Measurements from ENCODE around the gene RBMX. TPM values are rescaled to one million over a fixed set of nuclear protein-coding genes. Genes with fewer than 3 reads are reported as not detected.

Gene RBMX
- total and polyA plus RNA-seq, 2 experiments from 2014 or later = 337 to 601 TPM

DNA sequence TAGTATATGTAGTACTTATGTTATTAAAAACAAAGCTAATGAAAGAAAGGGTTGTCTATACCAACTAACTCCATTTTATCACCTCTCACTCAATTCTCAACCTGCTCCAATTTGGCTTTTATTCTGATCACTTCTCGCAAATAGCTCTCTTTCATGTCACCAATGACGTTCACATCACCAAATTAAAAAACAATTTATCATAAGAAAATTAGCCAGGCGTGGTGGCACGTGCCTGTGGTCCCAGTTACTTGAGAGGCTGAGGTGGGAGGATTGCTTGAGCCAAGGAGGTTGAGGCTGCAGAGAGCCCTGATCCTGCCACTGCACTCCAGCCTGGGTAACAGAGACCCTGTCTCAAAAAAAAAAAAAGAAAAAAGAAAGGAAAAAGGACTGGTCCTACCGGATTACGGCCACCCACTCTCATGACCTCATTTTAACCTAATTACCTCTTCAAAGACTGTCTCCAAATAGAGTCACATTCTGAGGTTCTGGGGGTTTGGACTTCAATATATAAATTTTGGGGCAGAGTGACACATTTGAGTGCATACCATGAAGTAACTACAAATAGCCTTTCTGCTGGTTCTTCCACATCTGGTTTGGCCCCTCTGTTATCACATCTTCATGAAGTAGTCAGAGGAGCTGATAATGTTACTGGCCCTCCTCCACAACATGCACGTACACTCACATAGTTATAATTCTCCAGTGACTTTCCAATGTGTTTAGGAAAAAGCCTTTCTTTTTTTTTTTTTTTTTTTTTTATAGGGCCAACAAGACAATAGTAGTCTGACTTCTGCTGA is 15.8 kb upstream of the RBMX start:
- TF ChIP-seq ZNF114 (CRISPR knock-in tag; IDR thresholded peaks at IDR 0.05) = no peak
- TF ChIP-seq ZNF331 (CRISPR knock-in tag; IDR thresholded peaks at IDR 0.05; ENCODE audit: low read depth) = no peak
- TF ChIP-seq, protein P1, sequence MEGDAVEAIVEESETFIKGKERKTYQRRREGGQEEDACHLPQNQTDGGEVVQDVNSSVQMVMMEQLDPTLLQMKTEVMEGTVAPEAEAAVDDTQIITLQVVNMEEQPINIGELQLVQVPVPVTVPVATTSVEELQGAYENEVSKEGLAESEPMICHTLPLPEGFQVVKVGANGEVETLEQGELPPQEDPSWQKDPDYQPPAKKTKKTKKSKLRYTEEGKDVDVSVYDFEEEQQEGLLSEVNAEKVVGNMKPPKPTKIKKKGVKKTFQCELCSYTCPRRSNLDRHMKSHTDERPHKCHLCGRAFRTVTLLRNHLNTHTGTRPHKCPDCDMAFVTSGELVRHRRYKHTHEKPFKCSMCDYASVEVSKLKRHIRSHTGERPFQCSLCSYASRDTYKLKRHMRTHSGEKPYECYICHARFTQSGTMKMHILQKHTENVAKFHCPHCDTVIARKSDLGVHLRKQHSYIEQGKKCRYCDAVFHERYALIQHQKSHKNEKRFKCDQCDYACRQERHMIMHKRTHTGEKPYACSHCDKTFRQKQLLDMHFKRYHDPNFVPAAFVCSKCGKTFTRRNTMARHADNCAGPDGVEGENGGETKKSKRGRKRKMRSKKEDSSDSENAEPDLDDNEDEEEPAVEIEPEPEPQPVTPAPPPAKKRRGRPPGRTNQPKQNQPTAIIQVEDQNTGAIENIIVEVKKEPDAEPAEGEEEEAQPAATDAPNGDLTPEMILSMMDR (conservative IDR thresholded peaks at IDR 0.05; ENCODE audit: low read depth in 2 of 2) = no peak
- TF ChIP-seq, protein P2, sequence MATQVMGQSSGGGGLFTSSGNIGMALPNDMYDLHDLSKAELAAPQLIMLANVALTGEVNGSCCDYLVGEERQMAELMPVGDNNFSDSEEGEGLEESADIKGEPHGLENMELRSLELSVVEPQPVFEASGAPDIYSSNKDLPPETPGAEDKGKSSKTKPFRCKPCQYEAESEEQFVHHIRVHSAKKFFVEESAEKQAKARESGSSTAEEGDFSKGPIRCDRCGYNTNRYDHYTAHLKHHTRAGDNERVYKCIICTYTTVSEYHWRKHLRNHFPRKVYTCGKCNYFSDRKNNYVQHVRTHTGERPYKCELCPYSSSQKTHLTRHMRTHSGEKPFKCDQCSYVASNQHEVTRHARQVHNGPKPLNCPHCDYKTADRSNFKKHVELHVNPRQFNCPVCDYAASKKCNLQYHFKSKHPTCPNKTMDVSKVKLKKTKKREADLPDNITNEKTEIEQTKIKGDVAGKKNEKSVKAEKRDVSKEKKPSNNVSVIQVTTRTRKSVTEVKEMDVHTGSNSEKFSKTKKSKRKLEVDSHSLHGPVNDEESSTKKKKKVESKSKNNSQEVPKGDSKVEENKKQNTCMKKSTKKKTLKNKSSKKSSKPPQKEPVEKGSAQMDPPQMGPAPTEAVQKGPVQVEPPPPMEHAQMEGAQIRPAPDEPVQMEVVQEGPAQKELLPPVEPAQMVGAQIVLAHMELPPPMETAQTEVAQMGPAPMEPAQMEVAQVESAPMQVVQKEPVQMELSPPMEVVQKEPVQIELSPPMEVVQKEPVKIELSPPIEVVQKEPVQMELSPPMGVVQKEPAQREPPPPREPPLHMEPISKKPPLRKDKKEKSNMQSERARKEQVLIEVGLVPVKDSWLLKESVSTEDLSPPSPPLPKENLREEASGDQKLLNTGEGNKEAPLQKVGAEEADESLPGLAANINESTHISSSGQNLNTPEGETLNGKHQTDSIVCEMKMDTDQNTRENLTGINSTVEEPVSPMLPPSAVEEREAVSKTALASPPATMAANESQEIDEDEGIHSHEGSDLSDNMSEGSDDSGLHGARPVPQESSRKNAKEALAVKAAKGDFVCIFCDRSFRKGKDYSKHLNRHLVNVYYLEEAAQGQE (IDR thresholded peaks at IDR 0.05; ENCODE audit: unreplicated experiment) = no peak
- no peak for TF ChIP-seq CREB1 (CRISPR knock-in tag; IDR thresholded peaks at IDR 0.05; ENCODE audit: low read depth)
- TF ChIP-seq JUNB (IDR thresholded peaks at IDR 0.05; ENCODE audit: unreplicated experiment) = no peak
- TF ChIP-seq, protein P3, sequence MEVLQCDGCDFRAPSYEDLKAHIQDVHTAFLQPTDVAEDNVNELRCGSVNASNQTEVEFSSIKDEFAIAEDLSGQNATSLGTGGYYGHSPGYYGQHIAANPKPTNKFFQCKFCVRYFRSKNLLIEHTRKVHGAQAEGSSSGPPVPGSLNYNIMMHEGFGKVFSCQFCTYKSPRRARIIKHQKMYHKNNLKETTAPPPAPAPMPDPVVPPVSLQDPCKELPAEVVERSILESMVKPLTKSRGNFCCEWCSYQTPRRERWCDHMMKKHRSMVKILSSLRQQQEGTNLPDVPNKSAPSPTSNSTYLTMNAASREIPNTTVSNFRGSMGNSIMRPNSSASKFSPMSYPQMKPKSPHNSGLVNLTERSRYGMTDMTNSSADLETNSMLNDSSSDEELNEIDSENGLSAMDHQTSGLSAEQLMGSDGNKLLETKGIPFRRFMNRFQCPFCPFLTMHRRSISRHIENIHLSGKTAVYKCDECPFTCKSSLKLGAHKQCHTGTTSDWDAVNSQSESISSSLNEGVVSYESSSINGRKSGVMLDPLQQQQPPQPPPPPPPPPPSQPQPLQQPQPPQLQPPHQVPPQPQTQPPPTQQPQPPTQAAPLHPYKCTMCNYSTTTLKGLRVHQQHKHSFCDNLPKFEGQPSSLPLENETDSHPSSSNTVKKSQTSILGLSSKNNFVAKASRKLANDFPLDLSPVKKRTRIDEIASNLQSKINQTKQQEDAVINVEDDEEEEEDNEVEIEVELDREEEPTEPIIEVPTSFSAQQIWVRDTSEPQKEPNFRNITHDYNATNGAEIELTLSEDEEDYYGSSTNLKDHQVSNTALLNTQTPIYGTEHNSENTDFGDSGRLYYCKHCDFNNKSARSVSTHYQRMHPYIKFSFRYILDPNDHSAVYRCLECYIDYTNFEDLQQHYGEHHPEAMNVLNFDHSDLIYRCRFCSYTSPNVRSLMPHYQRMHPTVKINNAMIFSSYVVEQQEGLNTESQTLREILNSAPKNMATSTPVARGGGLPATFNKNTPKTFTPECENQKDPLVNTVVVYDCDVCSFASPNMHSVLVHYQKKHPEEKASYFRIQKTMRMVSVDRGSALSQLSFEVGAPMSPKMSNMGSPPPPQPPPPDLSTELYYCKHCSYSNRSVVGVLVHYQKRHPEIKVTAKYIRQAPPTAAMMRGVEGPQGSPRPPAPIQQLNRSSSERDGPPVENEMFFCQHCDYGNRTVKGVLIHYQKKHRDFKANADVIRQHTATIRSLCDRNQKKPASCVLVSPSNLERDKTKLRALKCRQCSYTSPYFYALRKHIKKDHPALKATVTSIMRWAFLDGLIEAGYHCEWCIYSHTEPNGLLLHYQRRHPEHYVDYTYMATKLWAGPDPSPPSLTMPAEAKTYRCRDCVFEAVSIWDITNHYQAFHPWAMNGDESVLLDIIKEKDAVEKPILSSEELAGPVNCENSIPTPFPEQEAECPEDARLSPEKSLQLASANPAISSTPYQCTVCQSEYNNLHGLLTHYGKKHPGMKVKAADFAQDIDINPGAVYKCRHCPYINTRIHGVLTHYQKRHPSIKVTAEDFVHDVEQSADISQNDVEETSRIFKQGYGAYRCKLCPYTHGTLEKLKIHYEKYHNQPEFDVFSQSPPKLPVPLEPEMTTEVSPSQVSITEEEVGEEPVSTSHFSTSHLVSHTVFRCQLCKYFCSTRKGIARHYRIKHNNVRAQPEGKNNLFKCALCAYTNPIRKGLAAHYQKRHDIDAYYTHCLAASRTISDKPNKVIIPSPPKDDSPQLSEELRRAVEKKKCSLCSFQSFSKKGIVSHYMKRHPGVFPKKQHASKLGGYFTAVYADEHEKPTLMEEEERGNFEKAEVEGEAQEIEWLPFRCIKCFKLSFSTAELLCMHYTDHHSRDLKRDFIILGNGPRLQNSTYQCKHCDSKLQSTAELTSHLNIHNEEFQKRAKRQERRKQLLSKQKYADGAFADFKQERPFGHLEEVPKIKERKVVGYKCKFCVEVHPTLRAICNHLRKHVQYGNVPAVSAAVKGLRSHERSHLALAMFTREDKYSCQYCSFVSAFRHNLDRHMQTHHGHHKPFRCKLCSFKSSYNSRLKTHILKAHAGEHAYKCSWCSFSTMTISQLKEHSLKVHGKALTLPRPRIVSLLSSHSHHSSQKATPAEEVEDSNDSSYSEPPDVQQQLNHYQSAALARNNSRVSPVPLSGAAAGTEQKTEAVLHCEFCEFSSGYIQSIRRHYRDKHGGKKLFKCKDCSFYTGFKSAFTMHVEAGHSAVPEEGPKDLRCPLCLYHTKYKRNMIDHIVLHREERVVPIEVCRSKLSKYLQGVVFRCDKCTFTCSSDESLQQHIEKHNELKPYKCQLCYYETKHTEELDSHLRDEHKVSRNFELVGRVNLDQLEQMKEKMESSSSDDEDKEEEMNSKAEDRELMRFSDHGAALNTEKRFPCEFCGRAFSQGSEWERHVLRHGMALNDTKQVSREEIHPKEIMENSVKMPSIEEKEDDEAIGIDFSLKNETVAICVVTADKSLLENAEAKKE (CRISPR knock-in tag; IDR thresholded peaks at IDR 0.05) = no peak
- no peak for TF ChIP-seq STAT1 (IDR thresholded peaks at IDR 0.05; ENCODE audit: unreplicated experiment)
- TF ChIP-seq EZH2 (IDR thresholded peaks at IDR 0.05; ENCODE audit: low read depth, unreplicated experiment) = no peak
- TF ChIP-seq, protein P4, sequence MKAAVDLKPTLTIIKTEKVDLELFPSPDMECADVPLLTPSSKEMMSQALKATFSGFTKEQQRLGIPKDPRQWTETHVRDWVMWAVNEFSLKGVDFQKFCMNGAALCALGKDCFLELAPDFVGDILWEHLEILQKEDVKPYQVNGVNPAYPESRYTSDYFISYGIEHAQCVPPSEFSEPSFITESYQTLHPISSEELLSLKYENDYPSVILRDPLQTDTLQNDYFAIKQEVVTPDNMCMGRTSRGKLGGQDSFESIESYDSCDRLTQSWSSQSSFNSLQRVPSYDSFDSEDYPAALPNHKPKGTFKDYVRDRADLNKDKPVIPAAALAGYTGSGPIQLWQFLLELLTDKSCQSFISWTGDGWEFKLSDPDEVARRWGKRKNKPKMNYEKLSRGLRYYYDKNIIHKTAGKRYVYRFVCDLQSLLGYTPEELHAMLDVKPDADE (IDR thresholded peaks at IDR 0.05) = no peak
- TF ChIP-seq NANOG (IDR thresholded peaks at IDR 0.05; ENCODE audit: borderline replicate concordance) = no peak
- TF ChIP-seq EZH2phosphoT487 (IDR thresholded peaks at IDR 0.05; ENCODE audit: unreplicated experiment) = no peak
- TF ChIP-seq POLR2AphosphoS5 (IDR thresholded peaks at IDR 0.05; ENCODE audit: low read depth) = no peak
- no peaks in the 10 kb centered on the region; the same call in 2 of the 3 replicates for H3K9me3 Mint-ChIP-seq
- ATAC-seq = no peak
- H3K27me3 Mint-ChIP-seq (ENCODE audit: insufficient read depth, low read depth, poor library complexity) = peaks cover 4% of the 10 kb centered on the region
- no peaks in the 10 kb centered on the region for H4K20me1 ChIP-seq (replicated peaks; ENCODE audit: insufficient read depth)
- no peak overlapping the region for H3K4me2 ChIP-seq
- H3K36me3 Mint-ChIP-seq (ENCODE audit: low read depth) = no peaks in the 10 kb centered on the region
- no peak overlapping the region for H2AFZ ChIP-seq
- H3K4me3 ChIP-seq = no peak overlapping the region
- no peaks in the 10 kb centered on the region for H3K9me2 ChIP-seq (ENCODE audit: insufficient read depth)
- H3K79me2 ChIP-seq (replicated peaks; ENCODE audit: insufficient read depth) = no peaks in the 10 kb centered on the region
- no peaks in the 10 kb centered on the region for H3F3A ChIP-seq (replicated peaks; ENCODE audit: low read depth)
- no peak overlapping the region for H3K4me3 Mint-ChIP-seq
- DNase-seq (ENCODE audit: low spot score) = no peak
- H3K27ac Mint-ChIP-seq = no peak overlapping the region
- H3K27me3 ChIP-seq (ENCODE audit: insufficient read depth) = no peaks in the 10 kb centered on the region
- no peak overlapping the region for H3K27ac ChIP-seq (ENCODE audit: low read depth)
- no peaks in the 10 kb centered on the region for H3K36me3 ChIP-seq (ENCODE audit: insufficient read depth)
- H3K4me1 Mint-ChIP-seq = peaks cover 3% of the 10 kb centered on the region; the same call in 1 of the 3 replicates
- no peaks in the 10 kb centered on the region for H3K4me1 ChIP-seq (ENCODE audit: insufficient read depth)
